GM21825 (cell line): ENCODE data around the gene ZNF438.
"Not testable (repeated sequence)": the region's sequence is repeated elsewhere in the genome, so short reads cannot be mapped to it uniquely, and the experiment has no call there.

Source experiments
- ATAC-seq: cut with Tn5 transposase; IDR thresholded peaks from one replicate; pipeline ENCODE4 v1.9.1; 2021; ENCODE audit warnings: mild to moderate bottlenecking, moderate library complexity; ENCODE audit not compliant: unreplicated experiment

Gene ZNF438

DNA sequence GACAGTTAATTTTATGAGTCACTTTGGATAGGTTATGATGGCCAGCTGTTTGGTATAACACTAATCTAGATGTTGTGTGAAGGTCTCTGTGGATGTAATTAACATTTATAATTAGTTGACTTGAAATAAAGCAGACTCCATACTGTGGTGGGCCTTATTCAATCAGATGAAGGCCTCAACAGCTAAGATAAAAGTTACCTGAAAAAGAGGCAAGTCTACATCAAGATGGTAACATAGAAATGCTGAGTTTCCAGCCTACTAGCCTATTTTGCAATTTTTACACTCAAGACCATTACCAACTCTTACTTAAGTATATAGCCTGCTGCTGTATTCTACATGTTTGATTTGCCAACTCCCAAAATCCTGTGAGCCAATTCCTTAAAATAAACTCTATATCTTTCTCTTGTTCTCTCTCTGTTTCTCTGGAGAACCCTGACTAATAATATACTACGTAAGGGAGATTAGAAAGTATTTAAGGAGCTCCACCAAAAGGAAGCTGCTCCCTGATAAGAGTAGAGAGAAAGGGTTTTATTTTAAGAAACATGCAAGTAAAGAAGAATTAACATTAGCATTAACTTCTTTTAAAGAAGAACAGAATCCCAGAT is 42.7 kb downstream of the ZNF438 start:
- ATAC-seq, result no peak

DNA sequence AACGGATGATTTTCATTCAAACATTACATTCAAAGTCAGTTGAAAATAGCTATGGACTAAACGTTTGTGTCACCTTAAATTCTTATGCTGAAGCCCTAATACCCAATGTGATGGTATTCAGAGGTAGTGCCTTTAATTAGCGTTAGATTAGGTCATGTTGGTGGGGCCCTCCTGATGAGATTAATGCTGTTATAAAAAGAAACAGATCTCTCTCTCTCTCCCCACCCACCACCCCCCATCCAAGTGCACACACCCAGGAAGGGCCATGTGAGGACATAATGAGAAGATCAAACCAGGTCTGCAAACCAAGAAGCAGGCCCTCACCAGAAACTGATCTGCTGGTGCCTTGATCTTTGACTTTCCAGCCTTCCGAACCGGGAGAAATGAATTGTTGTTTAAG is 44.2 kb downstream of the ZNF438 start:
- no peak for ATAC-seq

DNA sequence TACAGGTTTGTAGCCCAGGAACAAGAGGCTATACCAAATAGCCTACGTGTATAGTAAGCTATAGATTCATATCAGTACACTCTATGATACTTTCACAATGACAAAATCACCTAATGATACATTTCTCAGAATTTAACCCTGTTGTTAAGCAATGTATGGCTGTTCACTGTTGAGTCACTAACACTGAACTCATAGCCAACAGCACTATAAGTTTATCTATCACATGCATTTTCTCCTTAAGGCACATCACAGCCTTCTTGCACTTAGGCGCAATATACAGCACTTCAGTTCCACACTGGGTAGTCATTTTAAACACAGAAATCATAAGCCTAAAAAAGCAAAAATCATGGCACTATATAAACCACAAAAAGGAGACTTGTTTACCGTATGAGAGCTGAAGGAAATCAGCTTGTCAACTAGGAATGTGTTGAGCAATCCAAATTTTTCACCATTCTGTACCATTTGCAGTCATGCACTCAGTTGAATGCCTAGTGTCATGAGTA is 45.6 kb downstream of the ZNF438 start:
- no peak for ATAC-seq

DNA sequence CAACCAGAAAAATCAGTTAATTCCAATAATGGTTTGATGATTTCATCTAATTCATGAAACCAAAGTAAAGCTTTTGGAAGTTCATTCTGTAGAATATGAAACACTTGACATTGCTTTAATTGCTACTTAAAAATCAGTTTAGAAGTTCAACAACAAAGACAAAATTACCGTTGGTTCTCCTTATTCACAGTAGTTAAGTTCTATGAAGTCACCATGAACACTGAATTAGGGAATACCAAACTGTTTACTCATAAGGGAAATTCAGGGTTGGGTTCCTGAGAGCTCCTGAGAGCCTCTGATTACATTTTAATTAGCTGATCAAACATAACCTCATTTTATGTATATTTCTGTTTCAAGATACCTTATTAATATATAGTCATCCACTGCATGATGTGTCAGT is 46.2 kb downstream of the ZNF438 start:
- ATAC-seq, result no peak

DNA sequence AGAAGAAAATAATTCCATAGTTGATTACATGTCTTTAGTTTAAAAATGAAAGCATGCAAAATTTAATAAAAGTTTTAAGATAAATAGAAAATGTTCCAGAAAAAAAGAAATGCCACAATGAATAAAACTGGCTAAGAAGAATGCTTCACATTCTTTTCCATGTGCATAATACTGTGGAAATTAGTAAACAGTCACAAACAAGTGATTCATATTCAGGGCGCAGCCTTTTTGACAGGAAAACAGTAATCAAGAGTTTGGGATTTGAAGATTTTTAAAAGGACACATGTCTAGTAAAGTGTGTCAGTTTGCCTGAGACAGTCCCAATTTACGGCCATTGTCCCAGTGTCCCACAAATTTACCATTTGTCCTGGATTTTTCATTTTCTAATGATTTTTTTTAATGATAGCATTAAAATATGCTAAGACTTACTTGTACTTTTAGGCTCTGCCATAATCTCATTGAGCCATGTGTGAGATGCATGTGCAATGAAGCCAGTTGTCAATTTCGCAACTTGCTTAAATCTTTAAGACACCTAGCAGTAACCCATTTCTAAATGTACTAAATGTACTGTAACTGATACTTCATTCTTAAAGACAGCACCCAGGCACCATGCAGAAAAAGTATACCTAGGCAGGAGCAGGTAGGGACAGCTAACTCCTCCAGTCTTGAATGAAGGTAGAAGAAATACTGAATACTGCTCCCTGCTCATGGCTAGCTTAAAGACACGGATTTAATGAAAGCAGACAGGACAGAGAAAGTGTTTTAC is 46.9 kb downstream of the ZNF438 start:
- ATAC-seq, result no peak

DNA sequence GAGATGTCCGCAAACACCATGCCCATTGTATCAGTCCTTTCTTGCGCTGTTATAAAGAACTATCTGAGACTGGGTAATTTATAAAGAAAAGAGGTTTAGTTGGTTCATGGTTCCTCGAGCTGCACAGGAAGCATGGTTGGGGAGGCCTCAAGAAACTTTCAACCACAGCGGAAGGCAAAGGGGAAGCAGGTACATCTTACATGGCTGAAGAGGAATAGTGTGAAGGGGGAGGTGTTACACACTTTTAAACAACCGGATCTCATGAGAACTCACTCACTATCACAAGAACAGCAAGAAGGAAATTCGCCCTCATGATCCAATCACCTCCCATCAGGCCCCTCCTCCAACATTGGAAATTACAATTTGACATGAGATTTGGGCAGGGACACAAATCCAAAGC is 48.5 kb downstream of the ZNF438 start:
- ATAC-seq, result not testable (repeated sequence)

DNA sequence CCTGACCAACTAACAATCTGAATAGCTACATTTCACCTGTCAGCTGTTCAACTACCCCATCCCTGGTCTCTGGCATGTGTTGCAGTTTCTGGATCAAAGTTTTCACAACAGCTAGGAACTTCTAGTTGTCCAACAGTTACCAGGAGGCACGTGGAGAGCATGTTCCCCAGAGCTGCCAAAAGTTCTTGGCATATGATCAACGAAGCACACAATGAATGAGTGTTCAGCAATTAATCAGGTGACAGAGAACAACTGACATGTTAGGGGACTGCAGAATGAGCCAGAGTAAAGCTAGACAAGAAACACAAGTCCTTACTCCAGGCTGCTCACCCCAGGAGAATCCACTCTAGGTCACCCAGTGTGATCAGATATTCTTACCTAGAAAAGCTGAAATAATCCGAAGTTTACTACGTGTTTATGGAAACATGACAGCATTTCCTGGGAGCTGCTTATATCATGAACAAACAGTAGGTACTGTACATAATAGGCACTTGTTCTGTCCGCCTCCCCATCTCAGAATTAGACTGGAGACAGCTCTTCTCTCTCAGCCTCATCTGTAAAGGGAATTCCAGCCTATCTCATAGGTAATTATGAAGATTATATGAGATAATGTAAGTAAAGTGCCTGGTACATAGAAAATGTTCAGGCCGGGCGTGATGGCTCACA is 50.6 kb downstream of the ZNF438 start:
- no peak for ATAC-seq

DNA sequence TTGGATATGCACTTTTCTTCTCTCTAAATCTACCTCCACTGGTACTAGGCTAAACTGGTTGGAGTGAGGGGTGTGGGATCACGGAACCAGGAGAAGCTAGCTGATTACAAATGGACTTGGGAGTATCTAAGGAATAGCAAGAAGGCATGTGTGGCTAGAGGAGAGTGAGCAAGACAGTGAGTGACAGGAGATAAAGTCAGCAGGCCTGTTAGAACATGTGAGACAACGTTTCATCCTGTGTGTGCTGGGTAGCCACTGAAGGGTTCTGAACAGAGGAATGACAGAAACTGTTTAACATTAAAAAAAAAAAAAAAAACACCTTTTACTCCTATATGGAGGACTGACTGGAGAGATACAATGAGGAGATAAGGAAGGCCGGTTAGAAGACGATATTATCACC is 51.7 kb downstream of the ZNF438 start:
- ATAC-seq, result no peak

DNA sequence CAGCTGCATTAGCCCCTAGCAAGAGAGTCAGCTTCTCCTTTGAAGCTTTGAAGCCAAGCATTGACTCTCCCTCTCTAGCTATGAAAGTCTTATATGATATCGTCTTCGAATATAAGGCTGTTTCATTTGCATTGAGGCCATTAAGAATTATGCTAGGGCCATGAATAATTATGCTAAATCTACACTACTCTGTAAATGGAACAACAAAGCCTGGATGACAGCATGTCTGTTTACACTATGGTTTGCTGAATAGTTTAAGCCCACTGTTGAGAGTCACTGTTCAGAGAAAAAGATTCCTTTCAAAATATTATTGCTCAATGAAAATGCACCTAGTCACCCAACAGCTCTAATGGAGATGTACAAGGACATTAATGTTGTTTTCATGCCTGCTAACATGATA is 52.8 kb downstream of the ZNF438 start:
- ATAC-seq, result no peak

DNA sequence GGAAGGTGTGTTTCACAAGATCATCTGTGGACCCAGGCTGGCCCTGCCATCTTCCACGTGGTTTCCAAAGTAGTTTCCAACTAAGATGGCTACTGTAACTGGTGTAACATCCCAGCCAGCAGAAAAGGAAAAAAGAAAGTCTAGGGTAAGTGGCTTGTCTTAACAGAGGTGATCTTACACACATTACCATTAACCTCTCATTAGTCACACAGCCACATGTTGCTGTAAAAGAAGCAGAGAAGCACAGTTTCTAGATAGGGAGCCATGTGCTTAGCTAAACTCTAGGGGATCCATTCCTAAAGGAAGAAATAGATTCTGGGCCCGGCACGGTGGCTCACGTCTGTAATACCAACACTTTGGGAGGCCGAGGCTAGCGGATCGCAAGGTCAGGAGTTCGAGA is 54.3 kb downstream of the ZNF438 start:
- no peak for ATAC-seq

DNA sequence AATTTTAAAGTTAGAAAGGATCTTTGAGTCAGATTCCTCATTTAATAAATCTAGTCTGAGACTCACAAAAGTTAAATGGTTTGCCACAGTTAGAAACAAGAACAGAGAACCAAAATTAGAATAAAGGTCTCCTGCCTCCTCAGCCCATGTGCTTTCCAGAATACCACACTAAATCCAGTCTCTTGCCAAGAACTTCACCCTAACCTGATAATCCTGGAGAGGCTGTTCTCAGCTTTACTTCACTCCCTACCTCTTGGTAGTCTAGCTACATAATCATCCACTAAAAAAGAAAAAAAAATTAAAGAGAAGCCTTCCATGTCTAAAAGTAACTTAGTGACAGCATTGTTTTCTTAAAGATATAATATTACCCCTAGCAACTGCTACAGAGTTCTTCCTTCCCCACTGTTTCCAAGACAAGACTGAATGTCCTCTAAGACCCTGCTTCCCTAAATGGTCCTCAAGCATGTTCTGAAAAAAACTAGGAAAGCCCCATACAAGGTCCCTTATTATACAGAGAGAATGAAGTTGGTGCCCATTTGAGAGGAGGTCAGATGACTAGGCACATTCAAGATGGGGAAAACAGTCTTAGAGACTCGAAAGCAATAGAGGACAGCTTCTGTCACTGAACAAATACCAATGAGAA is 56.8 kb downstream of the ZNF438 start:
- no peak for ATAC-seq

DNA sequence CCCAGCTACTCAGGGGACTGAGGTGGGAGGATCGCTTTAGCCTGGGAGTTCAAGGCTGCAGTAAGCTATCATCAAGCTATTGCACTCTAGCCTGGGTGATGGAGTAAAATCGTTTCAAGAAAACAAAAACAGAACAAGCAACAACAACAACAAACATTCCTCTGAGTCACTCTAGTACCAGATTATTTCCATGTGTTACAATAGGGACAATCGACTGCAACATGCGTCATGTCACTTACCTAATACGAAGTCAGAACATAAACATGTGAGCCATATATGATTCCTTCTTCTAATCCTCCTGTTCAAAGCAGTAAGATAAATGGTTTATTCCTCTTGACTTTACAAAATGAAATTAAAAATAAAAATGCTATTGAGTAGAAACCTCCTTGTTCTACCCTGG is 57.3 kb downstream of the ZNF438 start:
- no peak for ATAC-seq

DNA sequence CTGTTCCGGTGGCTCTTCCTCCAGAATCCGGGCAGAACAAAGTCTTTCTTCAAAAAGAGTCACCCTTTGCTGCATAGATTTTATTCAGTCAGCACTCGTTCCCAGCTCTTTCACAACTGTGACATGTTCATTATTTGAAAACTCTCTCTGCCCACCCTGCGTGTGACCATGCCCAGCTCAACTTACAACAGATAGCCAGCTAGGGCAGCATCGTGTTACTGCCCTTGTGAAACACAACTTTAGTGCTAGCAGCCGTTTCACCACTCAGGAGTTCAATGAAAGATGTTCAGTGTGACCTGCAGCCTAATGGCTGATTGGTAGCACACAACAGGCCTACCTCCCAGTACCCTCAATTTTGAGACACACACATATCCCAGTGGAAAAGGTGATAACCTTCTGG is 57.9 kb downstream of the ZNF438 start:
- no peak for ATAC-seq

DNA sequence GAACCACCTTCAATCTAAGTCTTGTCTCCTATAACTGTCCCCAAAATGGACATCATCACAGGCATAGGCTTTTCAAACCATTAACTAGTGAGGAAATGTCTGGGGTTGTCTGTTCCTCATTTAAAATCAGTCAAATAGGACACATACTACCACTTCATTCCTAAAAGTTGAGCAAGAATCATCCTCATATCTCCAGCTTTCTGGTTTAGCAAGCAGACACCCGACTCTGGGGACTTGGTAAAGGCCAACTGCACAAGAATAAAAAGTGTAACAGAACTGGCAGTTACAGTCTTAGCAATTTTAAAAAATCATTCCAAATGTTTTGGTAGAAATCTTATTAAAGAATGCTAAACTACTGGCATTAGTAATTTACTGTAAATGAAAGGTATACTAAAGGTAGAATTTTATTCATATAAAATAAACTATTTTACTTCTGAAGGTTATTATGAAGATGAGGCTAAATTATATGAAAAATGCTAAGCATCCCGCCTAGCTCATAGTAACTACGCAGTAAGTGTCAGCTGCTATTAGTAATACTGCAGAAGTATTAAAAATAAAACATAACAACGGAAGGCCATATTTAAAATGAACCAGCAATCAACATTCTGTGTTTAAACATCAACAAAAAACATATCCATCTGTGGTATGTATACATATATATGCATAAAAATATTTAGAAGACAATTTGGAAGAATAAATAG is 60.8 kb downstream of the ZNF438 start:
- ATAC-seq, result no peak

DNA sequence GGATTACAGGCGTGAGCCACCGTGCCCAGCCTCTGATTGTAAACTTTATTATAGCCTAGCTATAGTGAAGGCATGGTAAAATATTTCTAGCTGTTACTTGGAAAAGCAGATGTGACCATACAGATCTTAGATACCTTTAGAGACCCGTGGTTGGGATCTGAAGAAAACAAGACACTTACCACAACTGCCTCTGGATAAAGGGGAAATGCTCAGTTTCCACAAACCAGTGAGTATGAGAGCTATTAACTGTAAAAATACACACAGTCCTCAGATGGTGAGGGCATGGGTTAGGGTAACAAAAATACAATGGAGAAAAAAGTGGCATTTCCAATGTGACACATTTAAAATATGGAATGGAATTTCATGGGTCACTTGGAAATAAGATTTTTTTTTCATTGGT is 63.0 kb downstream of the ZNF438 start:
- no peak for ATAC-seq

DNA sequence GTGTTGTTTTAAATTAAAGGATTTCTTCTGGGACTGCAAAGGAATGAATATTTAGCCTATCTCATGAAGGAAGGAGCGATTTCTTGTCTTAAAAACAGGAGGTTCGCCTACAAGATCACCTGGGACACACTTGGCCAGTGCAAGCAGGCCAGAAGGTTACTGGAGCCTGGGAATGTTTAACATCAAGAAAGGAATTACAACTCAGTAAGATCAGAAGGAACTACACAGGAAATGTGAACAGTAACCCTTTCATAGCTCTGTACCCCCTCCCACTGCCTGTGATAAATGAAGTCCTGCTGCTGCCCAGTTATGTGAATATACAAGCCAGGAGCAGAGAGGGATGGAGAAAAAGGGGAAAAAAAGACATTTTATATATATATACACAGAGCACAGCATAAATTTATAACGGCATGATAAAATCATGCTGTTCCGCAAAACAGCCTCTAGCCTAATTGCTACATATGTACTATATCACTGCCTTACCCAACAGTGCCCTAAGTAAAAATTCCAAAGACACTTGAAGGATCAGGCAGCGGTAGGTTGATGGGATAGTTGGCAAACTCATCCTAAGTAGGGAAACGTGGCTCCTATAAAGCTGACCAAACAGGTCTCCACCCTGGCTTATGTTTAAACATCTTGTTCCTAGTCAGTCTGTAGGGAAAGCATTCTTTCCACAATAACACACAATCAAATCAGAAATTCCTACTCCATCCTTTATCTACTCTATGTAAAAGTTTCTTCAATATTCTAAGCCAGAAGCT is 63.8 kb downstream of the ZNF438 start:
- no peak for ATAC-seq

DNA sequence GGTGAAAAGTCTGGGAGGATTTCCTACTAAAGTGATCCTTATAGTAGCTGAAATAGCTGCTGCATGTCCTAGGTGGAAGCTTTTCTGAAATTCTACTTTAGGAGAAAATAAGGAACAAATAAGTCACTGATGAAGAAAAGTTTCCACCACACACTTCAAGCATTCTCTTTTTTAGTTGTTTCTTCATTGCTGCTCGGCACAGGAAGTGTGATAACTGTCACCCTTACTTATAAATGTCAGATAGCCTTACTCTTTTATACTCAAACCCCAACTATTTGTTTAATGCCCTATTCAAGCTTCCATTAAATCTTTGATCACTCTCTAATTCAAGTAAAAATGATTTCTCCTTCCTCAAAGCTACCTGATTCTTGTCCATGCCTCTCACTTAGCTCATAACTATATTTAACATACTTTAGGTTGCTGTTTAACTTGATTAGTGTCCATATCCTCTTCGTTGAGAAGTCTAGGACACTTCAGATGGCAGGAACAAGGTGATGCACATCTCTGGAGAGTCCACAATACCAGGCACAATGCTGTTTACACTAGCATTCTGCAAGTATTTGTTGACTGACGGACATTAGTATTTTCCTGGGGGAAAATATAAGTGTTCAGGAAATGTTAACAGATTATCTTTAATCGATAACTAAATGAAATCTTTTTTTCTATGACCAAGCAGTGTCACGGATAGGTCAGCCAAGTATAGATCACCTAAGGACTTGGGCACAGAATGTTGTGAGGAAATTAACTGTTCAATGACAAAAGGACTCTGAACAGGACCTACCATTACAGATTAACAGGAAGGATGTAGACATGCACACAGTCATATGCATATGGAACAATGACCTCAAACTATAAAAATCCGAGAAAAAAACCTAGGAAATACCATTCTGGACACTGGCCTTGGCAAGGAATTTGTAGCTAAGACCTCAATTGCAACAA is 67.4 kb downstream of the ZNF438 start:
- ATAC-seq, result no peak

DNA sequence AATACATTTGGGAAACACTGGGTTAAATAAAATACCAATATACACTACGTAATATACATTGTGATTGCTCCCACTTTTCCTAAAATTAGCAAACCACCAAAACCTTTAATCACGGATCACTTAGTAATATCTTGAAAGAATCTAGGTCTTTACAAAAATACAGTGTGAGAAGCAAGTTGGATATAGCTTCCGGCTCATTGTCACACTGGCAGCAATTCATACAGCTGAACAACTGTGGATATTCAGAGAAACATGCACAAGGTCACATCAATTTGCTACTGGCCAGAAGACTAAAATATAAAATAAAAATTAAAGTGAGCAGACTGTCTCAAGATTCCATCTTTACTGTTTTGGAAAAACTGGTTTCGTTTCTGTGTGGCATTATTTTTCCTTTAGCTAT is 69.1 kb downstream of the ZNF438 start:
- no peak for ATAC-seq

DNA sequence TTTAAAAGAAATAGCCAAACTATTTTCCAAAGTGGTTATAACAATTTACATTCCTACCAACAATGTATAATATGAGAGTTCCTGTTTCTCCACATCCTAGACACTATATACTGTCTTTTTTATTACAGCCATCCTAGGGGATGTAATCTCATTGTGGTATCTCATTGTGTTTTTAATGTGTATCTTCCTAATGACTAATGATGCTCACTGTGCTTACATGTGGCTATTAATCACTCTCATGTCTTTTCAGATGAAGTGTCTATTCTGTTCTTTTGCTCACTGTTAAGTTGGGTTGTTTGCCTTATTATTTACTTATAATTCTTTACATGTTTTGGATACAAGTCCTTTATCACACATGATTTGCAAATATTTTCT is 71.8 kb downstream of the ZNF438 start:
- no peak for ATAC-seq
